HEK293 (cell line): ENCODE results near the gene ATP8A2.
A peak's percentile ranks its signal among the peaks of the same experiment; 100 is the strongest.

Experiments used
- CTCF ChIP-seq: fragments of 450-650 bp; formaldehyde crosslinking; IDR thresholded peaks from 2 replicates; pipeline ENCODE4 v1.5.1; 2016; ENCODE audit warnings: missing biosample characterization, missing genetic modification characterization
- ZBTB7A ChIP-seq: fragments of 450-650 bp; formaldehyde crosslinking; IDR thresholded peaks from 2 replicates; pipeline ENCODE4 v1.5.1; 2016; ENCODE audit warnings: low read depth, missing biosample characterization, missing genetic modification characterization
- ZNF132 ChIP-seq: fragments of 450-650 bp; formaldehyde crosslinking; IDR thresholded peaks from 2 replicates; pipeline ENCODE4 v1.5.1; 2017; ENCODE audit warnings: missing biosample characterization, missing genetic modification characterization, borderline replicate concordance
- ZNF133 ChIP-seq: fragments of 450-650 bp; formaldehyde crosslinking; IDR thresholded peaks from 2 replicates; pipeline ENCODE4 v1.5.1; 2016; ENCODE audit warnings: missing biosample characterization, missing genetic modification characterization
- ZNF157 ChIP-seq: fragments of 450-650 bp; formaldehyde crosslinking; IDR thresholded peaks from 2 replicates; pipeline ENCODE4 v1.5.1; 2016; ENCODE audit warnings: missing biosample characterization, missing genetic modification characterization
- ZNF24 ChIP-seq: fragments of 450-650 bp; formaldehyde crosslinking; IDR thresholded peaks from 2 replicates; pipeline ENCODE4 v1.5.1; 2016; ENCODE audit warnings: missing biosample characterization, missing genetic modification characterization
- ZNF510 ChIP-seq: fragments of 450-650 bp; formaldehyde crosslinking; IDR thresholded peaks from 2 replicates; pipeline ENCODE4 v1.5.1; 2018; ENCODE audit warnings: mild to moderate bottlenecking, missing genetic modification characterization, missing biosample characterization; ENCODE audit not compliant: insufficient replicate concordance
- ZNF514 ChIP-seq: fragments of 450-650 bp; formaldehyde crosslinking; IDR thresholded peaks from 2 replicates; pipeline ENCODE4 v1.5.1; 2016; ENCODE audit warnings: missing biosample characterization, missing genetic modification characterization
- ZNF660 ChIP-seq: fragments of 450-650 bp; IDR thresholded peaks from 2 replicates; pipeline ENCODE4 v1.5.1; 2018; ENCODE audit warnings: missing biosample characterization, mild to moderate bottlenecking, missing genetic modification characterization

- TF ChIP-seq ZBTB7A (no peak), ZNF132 (no peak), ZNF660 (no peak), CTCF (tag by site-specific recombination) (0 out of 2 replicates have a peak, but pooled peaks have one; percentile 34), ZNF24 (no peak), ZNF510 (tag by site-specific recombination) (no peak), ZNF157 (tag by site-specific recombination) (no peak), ZNF514 (tag by site-specific recombination) (no peak), ZNF133 (no peak)
These were observed 4.1 kb downstream of the ATP8A2 start for GRCh38 chr13:25375727-25376358.
